ENCODE results near the gene KDM6A. TPM values are rescaled to one million over a fixed set of nuclear protein-coding genes. Genes with fewer than 3 reads are reported as not detected.
A peak's percentile ranks its signal among the peaks of the same experiment; 100 is the strongest.
"Not testable (repeated sequence)": the region's sequence is repeated elsewhere in the genome, so short reads cannot be mapped to it uniquely, and the experiment has no call there.

Gene KDM6A
- total RNA-seq, 2 donors from 2014 or later: 16.9 to 18.2 TPM

DNA sequence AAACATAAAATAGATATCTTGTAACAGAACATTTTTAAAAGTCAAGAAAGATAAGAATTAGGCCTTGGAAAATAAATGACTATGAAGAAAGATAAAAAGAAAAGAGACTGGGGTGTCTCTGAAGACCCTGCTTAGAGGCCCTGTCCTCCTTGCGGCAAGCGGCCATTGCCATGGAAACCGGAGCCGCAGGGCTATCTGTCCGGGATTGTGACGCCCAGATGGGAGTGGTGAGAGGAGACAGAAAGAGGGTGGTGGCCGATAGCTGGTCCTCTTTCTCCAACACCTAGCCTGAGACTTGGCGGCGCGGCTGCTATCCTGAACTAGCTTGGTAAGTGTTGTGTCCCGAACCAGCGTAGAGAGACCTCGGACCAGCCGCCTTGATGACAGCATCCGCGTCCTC lies 29.2 kb upstream of the KDM6A start, which contains the start of gene DUSP21:
Gene DUSP21, plus strand, starts transcription at position 269 of the 400 bp plus-strand sequence. Its CDS starts 112 bp downstream, at position 381.
- DNase-seq (ENCODE audit: low spot score): no peak
- H3K36me3 ChIP-seq: no peaks in the 10 kb centered on the region
- no peak within 1 kb of the TSS for H3K27ac ChIP-seq
- no peaks in the 10 kb centered on the region for H3K9me3 ChIP-seq
- H3K4me1 ChIP-seq: no peaks in the 10 kb centered on the region
- no peaks in the 10 kb centered on the region for H3K27me3 ChIP-seq
- TF ChIP-seq, protein P1, sequence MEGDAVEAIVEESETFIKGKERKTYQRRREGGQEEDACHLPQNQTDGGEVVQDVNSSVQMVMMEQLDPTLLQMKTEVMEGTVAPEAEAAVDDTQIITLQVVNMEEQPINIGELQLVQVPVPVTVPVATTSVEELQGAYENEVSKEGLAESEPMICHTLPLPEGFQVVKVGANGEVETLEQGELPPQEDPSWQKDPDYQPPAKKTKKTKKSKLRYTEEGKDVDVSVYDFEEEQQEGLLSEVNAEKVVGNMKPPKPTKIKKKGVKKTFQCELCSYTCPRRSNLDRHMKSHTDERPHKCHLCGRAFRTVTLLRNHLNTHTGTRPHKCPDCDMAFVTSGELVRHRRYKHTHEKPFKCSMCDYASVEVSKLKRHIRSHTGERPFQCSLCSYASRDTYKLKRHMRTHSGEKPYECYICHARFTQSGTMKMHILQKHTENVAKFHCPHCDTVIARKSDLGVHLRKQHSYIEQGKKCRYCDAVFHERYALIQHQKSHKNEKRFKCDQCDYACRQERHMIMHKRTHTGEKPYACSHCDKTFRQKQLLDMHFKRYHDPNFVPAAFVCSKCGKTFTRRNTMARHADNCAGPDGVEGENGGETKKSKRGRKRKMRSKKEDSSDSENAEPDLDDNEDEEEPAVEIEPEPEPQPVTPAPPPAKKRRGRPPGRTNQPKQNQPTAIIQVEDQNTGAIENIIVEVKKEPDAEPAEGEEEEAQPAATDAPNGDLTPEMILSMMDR (IDR thresholded peaks at IDR 0.05): no peak
- no peak within 1 kb of the TSS for H3K4me3 ChIP-seq

DNA sequence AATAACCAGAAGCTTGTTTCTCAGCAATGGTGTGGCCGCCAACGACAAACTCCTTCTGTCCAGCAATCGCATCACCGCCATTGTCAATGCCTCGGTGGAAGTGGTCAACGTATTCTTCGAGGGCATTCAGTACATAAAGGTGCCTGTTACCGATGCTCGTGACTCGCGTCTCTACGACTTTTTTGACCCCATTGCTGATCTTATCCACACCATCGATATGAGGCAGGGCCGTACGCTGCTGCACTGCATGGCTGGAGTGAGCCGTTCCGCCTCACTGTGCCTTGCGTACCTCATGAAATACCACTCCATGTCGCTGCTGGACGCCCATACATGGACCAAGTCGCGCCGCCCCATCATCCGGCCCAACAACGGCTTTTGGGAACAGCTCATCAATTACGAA lies 28.8 kb upstream of the KDM6A start:
- H3K4me1 ChIP-seq: no peaks in the 10 kb centered on the region
- TF ChIP-seq, protein P1 (IDR thresholded peaks at IDR 0.05): no peak
- no peaks in the 10 kb centered on the region for H3K9me3 ChIP-seq
- no peak overlapping the region for H3K4me3 ChIP-seq
- no peak overlapping the region for H3K27ac ChIP-seq
- no peaks in the 10 kb centered on the region for H3K36me3 ChIP-seq
- H3K27me3 ChIP-seq: no peaks in the 10 kb centered on the region
- no peak for DNase-seq (ENCODE audit: low spot score)

DNA sequence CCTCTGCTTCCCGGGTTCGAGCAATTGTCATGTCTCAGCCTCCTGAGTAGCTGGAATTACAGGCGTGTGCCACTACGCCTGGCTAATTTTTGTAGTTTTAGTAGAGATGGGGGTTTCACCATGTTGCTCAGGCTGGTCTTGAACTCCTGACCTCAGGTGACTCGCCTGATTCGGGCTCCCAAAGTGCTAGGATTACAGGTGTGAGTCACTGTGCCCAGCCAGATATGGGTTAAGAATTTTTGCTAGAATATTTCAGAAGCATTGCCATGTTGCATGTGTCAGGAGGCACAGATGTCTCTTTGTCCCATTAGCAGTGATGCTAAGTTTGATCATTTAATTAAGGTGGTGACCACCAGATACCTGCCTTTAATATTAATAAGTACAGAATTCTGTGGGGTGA lies 22.1 kb upstream of the KDM6A start:
- not testable (repeated sequence) for H3K27ac ChIP-seq; H3K4me3 ChIP-seq; H3K9me3 ChIP-seq; H3K4me1 ChIP-seq; H3K36me3 ChIP-seq; H3K27me3 ChIP-seq; DNase-seq (ENCODE audit: low spot score)

DNA sequence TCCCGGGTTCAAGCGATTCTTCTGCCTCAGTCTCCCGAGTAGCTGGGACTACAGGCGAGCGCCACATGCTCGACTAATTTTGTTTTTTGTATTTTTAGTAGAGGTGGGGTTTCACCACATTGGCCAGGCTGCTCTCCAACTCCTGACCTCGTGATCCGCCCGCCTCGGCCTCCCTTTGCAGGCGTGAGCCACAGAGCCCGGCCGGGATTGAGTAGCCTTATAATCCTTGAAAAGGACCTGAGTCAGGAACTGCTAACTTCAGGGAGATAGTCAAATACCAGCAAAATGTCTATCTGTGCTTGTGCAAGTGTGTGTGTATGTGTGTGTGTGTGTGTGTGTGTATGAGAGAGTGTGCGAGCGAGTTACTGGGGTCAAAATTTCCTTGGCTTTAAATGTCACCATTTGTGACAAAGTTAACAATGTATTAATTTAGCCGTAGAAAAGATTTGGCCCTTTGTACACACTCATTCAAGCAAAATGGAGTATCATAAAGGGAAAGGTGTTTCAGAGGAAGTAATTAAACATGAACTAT lies 1.8 kb upstream of the KDM6A start:
- TF ChIP-seq, protein P1 (IDR thresholded peaks at IDR 0.05): no peak
- Histone ChIP-seq H3K9me3 (no peaks in the 10 kb centered on the region), H3K27me3 (no peaks in the 10 kb centered on the region), H3K4me1 (peaks cover 0 to 25% of the 10 kb centered on the region in 2 donors), H3K27ac (peak overlapping the region; percentile 100), H3K36me3 (no peaks in the 10 kb centered on the region), H3K4me3 (peak overlapping the region in 1 of 2 donors; percentile 98)
- DNase-seq (ENCODE audit: low spot score): no peak

DNA sequence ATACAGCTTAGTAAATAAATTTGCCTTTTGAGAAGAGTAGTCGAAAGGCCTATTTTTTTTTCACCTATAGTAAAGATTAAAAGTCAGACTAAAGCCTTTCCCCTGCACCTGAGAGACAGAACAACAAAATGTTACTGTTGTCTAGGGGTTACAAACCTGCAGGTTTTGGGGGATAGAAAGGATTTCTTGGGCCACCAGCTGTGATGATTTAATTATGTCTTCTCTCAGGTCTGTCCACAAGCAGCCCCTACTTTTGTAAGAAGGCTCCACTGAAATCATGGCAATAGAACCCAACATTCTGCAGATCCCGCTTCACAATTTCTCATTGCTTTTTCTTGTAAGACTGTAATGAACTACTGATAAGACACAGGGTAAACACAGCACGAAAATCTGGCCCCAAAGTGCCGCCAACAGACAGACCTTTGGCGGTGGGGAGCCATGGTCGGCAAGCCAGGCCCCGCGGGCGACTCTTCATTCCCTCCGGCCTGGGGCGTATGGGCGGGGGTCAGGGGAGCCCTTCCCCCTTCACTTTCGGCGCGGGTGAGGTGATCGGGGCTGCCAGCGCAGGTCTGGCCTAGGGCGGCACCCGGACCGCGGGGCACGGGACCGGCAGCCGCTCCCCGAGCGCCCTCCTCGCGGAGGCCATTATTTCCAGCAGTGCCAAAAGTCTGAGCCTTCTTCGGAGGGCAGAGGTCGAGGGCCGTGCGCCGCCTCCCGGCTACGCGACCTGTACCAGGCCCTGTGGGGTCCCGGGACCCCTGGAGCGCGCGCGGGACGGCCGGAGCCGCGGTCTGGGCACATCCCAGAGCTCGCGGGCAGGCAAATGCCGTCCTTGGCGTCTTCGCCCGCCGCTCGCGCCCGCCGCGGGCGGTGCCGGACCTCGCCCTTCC lies 812 bp upstream of the KDM6A start:
- Histone ChIP-seq H3K27me3 (no peaks in the 10 kb centered on the region), H3K27ac (peak overlapping the region; percentile 100), H3K4me3 (peak overlapping the region; percentile 96 to 98), H3K4me1 (peaks cover 0 to 35% of the 10 kb centered on the region in 2 donors), H3K36me3 (no peaks in the 10 kb centered on the region), H3K9me3 (no peaks in the 10 kb centered on the region)
- DNase-seq (ENCODE audit: low spot score): peak; percentile 63
- TF ChIP-seq, protein P1 (IDR thresholded peaks at IDR 0.05): peak in 1 of 2 donors; percentile 20
